Thyroid gland (tissue), 4 donors: ENCODE results near the gene CNPY2. TPM values are rescaled to one million over a fixed set of nuclear protein-coding genes. Genes with fewer than 3 reads are reported as not detected.
A peak's percentile ranks its signal among the peaks of the same experiment; 100 is the strongest.
"Not testable (repeated sequence)": the region's sequence is repeated elsewhere in the genome, so short reads cannot be mapped to it uniquely, and the experiment has no call there.

ENCODE experiments used
- DNase-seq, 2 donors: peaks; one replicate each; pipeline ENCODE4 v3.0.0-alpha.2; 2019
- H3K27ac ChIP-seq, 3 donors: fragments of 200-600 bp; sonication (generic); 1 replicate in 2 of 3; 2 replicates in 1 of 3; pipeline ENCODE4 v1.5.1; 2016 to 2019; ENCODE audit warnings: mild to moderate bottlenecking in 1 of 3, moderate library complexity in 1 of 3
- H3K27me3 ChIP-seq: fragments of 200-600 bp; sonication (generic); one replicate; pipeline ENCODE4 v1.5.1; 2019
- H3K36me3 ChIP-seq, 2 donors: fragments of 200-600 bp; sonication (generic); one replicate each; pipeline ENCODE4 v1.5.1; 2016 to 2019
- H3K4me1 ChIP-seq, 2 donors: fragments of 200-600 bp; sonication (generic); one replicate each; pipeline ENCODE4 v1.5.1; 2017 to 2019
- H3K4me3 ChIP-seq, 3 donors: fragments of 200-600 bp; sonication (generic); replicated peaks in 1 of 3; 1 replicate in 2 of 3; 2 replicates in 1 of 3; pipeline ENCODE4 v1.5.1; 2016; ENCODE audit warnings: mild to moderate bottlenecking in 1 of 3
- H3K9me3 ChIP-seq: fragments of 200-600 bp; sonication (generic); one replicate; pipeline ENCODE4 v1.5.1; 2017
- CTCF ChIP-seq, 6 experiments: fragments of 200-600 bp in 3 of 6; fragments of 450-650 bp in 3 of 6; sonication (generic) in 3 of 6; IDR thresholded peaks; one replicate each; pipeline ENCODE4 v1.5.1; 2016 to 2019; ENCODE audit warnings: antibody characterized with exemption in 6 of 6, mild to moderate bottlenecking in 2 of 6, inconsistent platforms in 1 of 6, moderate library complexity in 1 of 6
- POLR2A ChIP-seq, 2 donors: fragments of 450-650 bp; IDR thresholded peaks; one replicate each; pipeline ENCODE4 v1.6.1; 2017; ENCODE audit warnings: antibody characterized with exemption in 2 of 2, mild to moderate bottlenecking in 2 of 2, moderate library complexity in 1 of 2
- WGBS, 2 donors: methylation state at CpG; one replicate each; pipeline ENCODE4 v1.1.5; 2017; 5-methylcytosine and 5-hydroxymethylcytosine counted together
- intact Hi-C: fragments of 100-400 bp; cut with DNase I; formaldehyde crosslinking; loops from one replicate; pipeline ENCODE4 v1.15.1; 2023
- total RNA-seq, 4 donors: library from RNA; depleted of rRNA; stranded (reverse); fragments of >200 nt; gene quantifications; one replicate each; pipeline ENCODE4 v1.2.3, GENCODE V29; 2016

Gene CNPY2
- total RNA-seq, 4 donors from 2014 or later, result 107 to 129 (median 124) TPM

- Histone ChIP-seq H3K4me1 (peaks cover 6 to 11% of the 10 kb centered on the region in 2 donors), H3K27me3 (no peaks in the 10 kb centered on the region), H3K27ac (no peak overlapping the region), H3K36me3 (peaks cover 3 to 5% of the 10 kb centered on the region in 2 donors), H3K4me3 (no peak overlapping the region), H3K9me3 (no peaks in the 10 kb centered on the region)
- 79 to 87% methylated on average over 8 of the region's 8 CpGs for WGBS, 2 donors
- intact Hi-C loops, result loop anchor here (10.0 kb wide), 1 partner anchor 127 kb away; the partner anchor contains the start of gene SPRYD4
- no peak for TF ChIP-seq CTCF (IDR thresholded peaks at IDR 0.05)
- no peak for TF ChIP-seq POLR2A (IDR thresholded peaks at IDR 0.05)
- no peak for DNase-seq
Observed at GRCh38 chr12:56337753-56338251, 22.0 kb upstream of the CNPY2 start.

GRCh38 chr12:56336361-56337167 is 20.8 kb upstream of the CNPY2 start:
- DNase-seq, result no peak
- Histone ChIP-seq H3K27me3 (no peaks in the 10 kb centered on the region), H3K36me3 (no peaks in the 10 kb centered on the region), H3K9me3 (no peaks in the 10 kb centered on the region), H3K27ac (no peak overlapping the region), H3K4me3 (no peak overlapping the region), H3K4me1 (peaks cover 8 to 19% of the 10 kb centered on the region in 2 donors)
- WGBS, 2 donors, result 82 to 86% methylated on average over 9 of the region's 9 CpGs
- TF ChIP-seq POLR2A (IDR thresholded peaks at IDR 0.05) (no peak), CTCF (IDR thresholded peaks at IDR 0.05) (no peak)
- intact Hi-C loops, result loop anchor here (10.0 kb wide), 1 partner anchor 128 kb away; the partner anchor contains the start of gene SPRYD4

- intact Hi-C loops, result loop anchor here (10.0 kb wide), 1 partner anchor 129 kb away; the partner anchor contains the start of gene SPRYD4
- not testable (repeated sequence) for H3K27ac ChIP-seq, H3K4me3 ChIP-seq, DNase-seq, H3K36me3 ChIP-seq, H3K27me3 ChIP-seq, H3K9me3 ChIP-seq
- H3K4me1 ChIP-seq, result peaks cover 8 to 19% of the 10 kb centered on the region in 2 donors
- 93 to 97% methylated on average over 8 of the region's 8 CpGs for WGBS, 2 donors
Observed at GRCh38 chr12:56335527-56335926, 19.7 kb upstream of the CNPY2 start.

- intact Hi-C loops, result loop anchor here (10.0 kb wide), 1 partner anchor 130 kb away; the partner anchor contains the start of gene SPRYD4
- Histone ChIP-seq H3K4me1 (peaks cover 8 to 19% of the 10 kb centered on the region in 2 donors), H3K27ac (peak overlapping the region; percentile 93 to 97 (median 96)), H3K9me3 (no peaks in the 10 kb centered on the region), H3K27me3 (no peaks in the 10 kb centered on the region), H3K4me3 (peak overlapping the region in 2 of 3 donors; percentile 41 to 52), H3K36me3 (no peaks in the 10 kb centered on the region)
- WGBS, 2 donors, result 4 to 11% methylated on average over 6 of the region's 6 CpGs
- TF ChIP-seq POLR2A (IDR thresholded peaks at IDR 0.05), result no peak
- TF ChIP-seq CTCF (IDR thresholded peaks at IDR 0.05), result no peak
- no peak for DNase-seq
Observed at GRCh38 chr12:56334490-56334793, 18.7 kb upstream of the CNPY2 start.

- Histone ChIP-seq H3K9me3 (no peaks in the 10 kb centered on the region), H3K27ac (peak within 1 kb of the TSS; percentile 93 to 97 (median 96)), H3K27me3 (no peaks in the 10 kb centered on the region), H3K4me3 (peak within 1 kb of the TSS; percentile 41 to 76 (median 52)), H3K4me1 (peaks cover 8 to 19% of the 10 kb centered on the region in 2 donors), H3K36me3 (no peaks in the 10 kb centered on the region)
- WGBS, 2 donors, result 0 to 1% methylated on average over 31 to 45 of the region's 45 CpGs
- TF ChIP-seq CTCF (IDR thresholded peaks at IDR 0.05), result peak; percentile 12 to 56 (median 40)
- TF ChIP-seq POLR2A (IDR thresholded peaks at IDR 0.05), result peak in 1 of 2 donors; percentile 90
- intact Hi-C loops, result loop anchor here (10.0 kb wide), 1 partner anchor 131 kb away; the partner anchor contains the start of gene SPRYD4
- DNase-seq, result peak; percentile 97 to 98
Observed at GRCh38 chr12:56333679-56334489, 18.1 kb upstream of the CNPY2 start, which contains the start of gene PAN2. Gene PAN2, minus strand, starts transcription at chr12:56334000. Its CDS starts 906 bp downstream, at chr12:56333094.
